Activated B cell treated with CpG ODN at 0.5 μM for 24 hours (primary cell): Measurements from ENCODE around the gene BCDIN3D. TPM values are rescaled to one million over a fixed set of nuclear protein-coding genes. Genes with fewer than 3 reads are reported as not detected.
A peak's percentile ranks its signal among the peaks of the same experiment; 100 is the strongest.

Experiments
- ATAC-seq: fragments of 200-7000 bp; cut with Tn5 transposase; one replicate; pipeline ENCODE4 v1.10.0; 2021; ENCODE audit warnings: low read depth, mild to moderate bottlenecking, moderate library complexity
- CTCF ChIA-PET: fragments of 350-600 bp; sonication (Branson Sonifier 250); formaldehyde crosslinking; loops from one replicate; lab custom pipeline; 2021; ENCODE audit warnings: antibody characterized with exemption; lab: Charles Lee
- POLR2A ChIA-PET: fragments of 350-600 bp; sonication (Branson Sonifier 250); formaldehyde crosslinking; loops from one replicate; lab custom pipeline; 2021; ENCODE audit warnings: antibody characterized with exemption; lab: Charles Lee
- DNase-seq: peaks from one replicate; pipeline ENCODE4 v3.0.0; 2022
- H3K27ac Mint-ChIP-seq: one replicate; pipeline ENCODE4 v1.8.0; 2020; ENCODE audit warnings: mixed read lengths
- H3K27me3 Mint-ChIP-seq: one replicate; pipeline ENCODE4 v1.8.0; 2021; ENCODE audit warnings: mixed read lengths
- H3K36me3 Mint-ChIP-seq: one replicate; pipeline ENCODE4 v1.8.0; 2021; ENCODE audit warnings: low read depth, mixed read lengths
- H3K4me1 Mint-ChIP-seq: one replicate; pipeline ENCODE4 v1.8.0; 2021; ENCODE audit warnings: mixed read lengths
- H3K4me3 Mint-ChIP-seq: one replicate; pipeline ENCODE4 v1.8.0; 2020; ENCODE audit warnings: mild to moderate bottlenecking, mixed read lengths
- H3K9me3 Mint-ChIP-seq: one replicate; pipeline ENCODE4 v1.8.0; 2020; ENCODE audit warnings: mixed read lengths
- CTCF ChIP-seq: fragments of 200-600 bp; IDR thresholded peaks from one replicate; pipeline ENCODE4 v1.8.0; 2022; ENCODE audit warnings: antibody characterized with exemption, mild to moderate bottlenecking
- intact Hi-C: fragments of 100-400 bp; cut with micrococcal nuclease; formaldehyde crosslinking; loops from one replicate; pipeline ENCODE4 v1.15.1; 2024
- total RNA-seq: library from RNA; stranded (reverse); gene quantifications from 2 replicates; pipeline ENCODE4 v1.2.3, GENCODE V29; 2022

The BCDIN3D gene
- total RNA-seq, 1 donor from 2014 or later, result 12.0 TPM

DNA sequence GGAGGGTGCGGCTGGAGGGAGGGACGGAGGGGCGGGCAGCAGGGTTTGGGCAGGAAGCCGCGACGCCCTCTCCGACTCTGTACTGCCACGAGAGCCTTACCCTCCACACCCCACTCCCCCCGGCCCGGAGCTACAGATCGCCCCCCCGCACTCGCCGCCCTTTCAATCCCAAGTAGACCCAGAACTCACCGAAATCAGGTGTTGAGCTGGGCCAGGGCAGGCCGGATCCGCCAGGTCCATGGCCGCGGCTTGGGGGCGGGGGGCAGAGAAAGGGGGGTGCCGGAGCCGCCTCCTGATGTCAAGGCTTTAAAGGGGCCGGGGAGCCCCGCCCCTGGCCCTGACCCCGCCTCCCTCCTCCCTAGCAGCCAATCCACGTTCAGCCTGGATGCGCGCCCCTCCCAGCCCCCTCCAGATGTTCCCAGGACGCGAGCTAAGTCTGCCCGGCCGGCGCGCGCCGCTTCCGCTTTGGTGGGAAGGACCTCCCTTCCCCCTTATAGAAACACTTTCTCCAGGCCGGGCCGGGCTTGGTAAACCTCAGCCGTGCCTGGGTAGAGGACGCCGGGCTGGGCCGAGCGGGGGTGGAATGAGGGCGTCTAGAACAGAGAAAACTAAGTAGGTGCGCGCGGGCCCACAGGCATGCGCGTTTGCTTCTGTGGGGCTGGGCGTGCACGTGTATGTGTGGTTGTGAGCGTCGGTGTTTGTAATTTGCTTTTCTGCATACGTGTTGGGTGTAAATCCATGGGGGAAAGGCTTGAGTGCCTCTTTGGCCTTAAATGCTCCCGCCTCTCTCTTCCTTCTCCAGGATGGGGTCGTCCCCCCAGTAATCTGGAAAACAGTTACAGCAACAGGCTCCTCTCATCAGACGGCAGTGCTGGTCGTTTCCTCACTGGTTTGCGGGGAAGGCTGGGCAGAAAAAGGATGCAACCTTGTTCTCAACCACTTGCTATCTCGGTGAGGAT lies 14.5 kb downstream of the BCDIN3D start, which contains the start of gene NCKAP5L:
Gene NCKAP5L (minus strand): TSS at position 281 of the 959 bp plus-strand sequence. CDS start 24,369 bp downstream, outside the sequence.
- intact Hi-C loops, result loop anchor here (1.0 to 10.0 kb wide), 7 partner anchors 11 to 564 kb away; partner anchors contain the start of genes BCDIN3D, CERS5, FMNL3 and MCRS1
- Mint-ChIP-seq H3K4me1 (peaks cover 37% of the 10 kb centered on the region), H3K27me3 (no peaks in the 10 kb centered on the region), H3K27ac (peak within 1 kb of the TSS; percentile 95), H3K36me3 (peaks cover 3% of the 10 kb centered on the region), H3K9me3 (no peaks in the 10 kb centered on the region), H3K4me3 (peak within 1 kb of the TSS; percentile 98)
- DNase-seq, result peak; percentile 87
- POLR2A ChIA-PET, result interaction anchor here (0.6 to 3.5 kb wide), 12 partner anchors 12 to 1116 kb away, joined by 3 to 28 read pairs (median 4); partner anchors contain the start of genes BCDIN3D, RACGAP1 and TMBIM6
- CTCF ChIA-PET, result interaction anchor here (0.7 to 4.9 kb wide), 4 partner anchors 10 to 87 kb away, joined by 3 to 19 read pairs (median 4); partner anchors contain the start of gene TMBIM6
- peak; percentile 97 for ATAC-seq
- TF ChIP-seq CTCF, result no peak

GRCh38 chr12:49827401-49828099 lies 15.4 kb downstream of the BCDIN3D start:
- DNase-seq, result peak; percentile 45
- ChIA-PET POLR2A (interaction anchor here (0.8 to 3.5 kb wide), 8 partner anchors 12 to 206 kb away, joined by 3 to 28 read pairs (median 6); partner anchors contain the start of genes BCDIN3D, RACGAP1 and TMBIM6), CTCF (interaction anchor here (0.7 to 4.9 kb wide), 3 partner anchors 11 to 86 kb away, joined by 3 to 19 read pairs (median 3); partner anchors contain the start of gene TMBIM6)
- intact Hi-C loops, result loop anchor here (1.0 to 10.0 kb wide), 7 partner anchors 12 to 563 kb away; partner anchors contain the start of genes BCDIN3D, CERS5, FMNL3 and MCRS1
- Mint-ChIP-seq H3K27ac (no peak overlapping the region), H3K4me1 (peaks cover 37% of the 10 kb centered on the region), H3K36me3 (peaks cover 3% of the 10 kb centered on the region), H3K9me3 (no peaks in the 10 kb centered on the region), H3K27me3 (no peaks in the 10 kb centered on the region), H3K4me3 (peak overlapping the region; percentile 98)
- TF ChIP-seq CTCF, result no peak
- peak; percentile 7 for ATAC-seq

GRCh38 chr12:49827051-49827400 lies 15.9 kb downstream of the BCDIN3D start:
- no peak for TF ChIP-seq CTCF
- intact Hi-C loops, result loop anchor here (10.0 kb wide), 2 partner anchors 262 to 562 kb away; partner anchors contain the start of genes MCRS1 and TUBA1C
- ATAC-seq, result no peak
- peaks cover 37% of the 10 kb centered on the region for H3K4me1 Mint-ChIP-seq
- peaks cover 3% of the 10 kb centered on the region for H3K36me3 Mint-ChIP-seq
- peak overlapping the region; percentile 41 for H3K27ac Mint-ChIP-seq
- no peaks in the 10 kb centered on the region for H3K9me3 Mint-ChIP-seq
- H3K27me3 Mint-ChIP-seq, result no peaks in the 10 kb centered on the region
- peak overlapping the region; percentile 98 for H3K4me3 Mint-ChIP-seq
- POLR2A ChIA-PET, result interaction anchor here (2.4 to 3.5 kb wide), 2 partner anchors 16 to 86 kb away, joined by 19 to 28 read pairs; partner anchors contain the start of genes BCDIN3D and TMBIM6
- CTCF ChIA-PET, result interaction anchor here (4.9 kb wide), 1 partner anchor 12 kb away, joined by 19 read pairs; no protein-coding TSS in a partner anchor
- no peak for DNase-seq

- DNase-seq (no peak), ATAC-seq (no peak)
- Mint-ChIP-seq H3K27me3 (no peaks in the 10 kb centered on the region), H3K4me3 (no peak overlapping the region), H3K27ac (no peak overlapping the region), H3K4me1 (peaks cover 43% of the 10 kb centered on the region), H3K36me3 (peaks cover 4% of the 10 kb centered on the region), H3K9me3 (no peaks in the 10 kb centered on the region)
- ChIA-PET POLR2A (interaction anchor here (0.7 to 3.5 kb wide), 3 partner anchors 17 to 85 kb away, joined by 3 to 28 read pairs (median 5); partner anchors contain the start of genes BCDIN3D and TMBIM6), CTCF (interaction anchor here (4.9 kb wide), 1 partner anchor 13 kb away, joined by 19 read pairs; no protein-coding TSS in a partner anchor)
- intact Hi-C loops, result loop anchor here (10.0 kb wide), 2 partner anchors 261 to 561 kb away; partner anchors contain the start of genes MCRS1 and TUBA1C
- no peak for TF ChIP-seq CTCF
Measured at GRCh38 chr12:49825971-49826421, 16.9 kb downstream of the BCDIN3D start.
